Uterus (tissue), 4 donors: Measurements from ENCODE around the gene HS3ST6. TPM values are rescaled to one million over a fixed set of nuclear protein-coding genes. Genes with fewer than 3 reads are reported as not detected.
"Not testable (repeated sequence)": the region's sequence is repeated elsewhere in the genome, so short reads cannot be mapped to it uniquely, and the experiment has no call there.

Experiments used
- DNase-seq, 2 donors: peaks; one replicate each; pipeline ENCODE4 v3.0.0-alpha.2; 2019 to 2020
- H3K27ac ChIP-seq, 2 donors: fragments of 200-600 bp; sonication (generic); 1 replicate in 1 of 2; 2 replicates in 1 of 2; pipeline ENCODE4 v1.5.1; 2016 to 2018
- H3K27me3 ChIP-seq, 2 donors: fragments of 200-600 bp; sonication (generic); one replicate each; pipeline ENCODE4 v1.5.1; 2018 to 2019; ENCODE audit warnings: control low read depth in 1 of 2
- H3K36me3 ChIP-seq, 2 donors: fragments of 200-600 bp; sonication (generic); one replicate each; pipeline ENCODE4 v1.5.1; 2019; ENCODE audit warnings: control low read depth in 1 of 2
- H3K4me1 ChIP-seq, 2 donors: fragments of 200-600 bp; sonication (generic); one replicate each; pipeline ENCODE4 v1.5.1; 2018 to 2019; ENCODE audit warnings: control low read depth in 1 of 2
- H3K4me3 ChIP-seq, 2 donors: fragments of 200-600 bp; sonication (generic); 1 replicate in 1 of 2; 2 replicates in 1 of 2; pipeline ENCODE4 v1.5.1; 2018 to 2019; ENCODE audit warnings: mild to moderate bottlenecking in 1 of 2
- H3K9me3 ChIP-seq, 2 donors: fragments of 200-600 bp; sonication (generic); one replicate each; pipeline ENCODE4 v1.5.1; 2019; ENCODE audit warnings: control low read depth in 1 of 2
- CTCF ChIP-seq, 4 experiments: fragments of 200-600 bp in 2 of 4; fragments of 450-650 bp in 2 of 4; sonication (generic) in 2 of 4; IDR thresholded peaks; one replicate each; pipeline ENCODE4 v1.5.1; 2016 to 2019; ENCODE audit warnings: antibody characterized with exemption in 4 of 4, mild to moderate bottlenecking in 2 of 4, moderate library complexity in 1 of 4
- POLR2A ChIP-seq, 2 donors: fragments of 450-650 bp; IDR thresholded peaks; one replicate each; pipeline ENCODE4 v1.6.1; 2016; ENCODE audit warnings: antibody characterized with exemption in 2 of 2, mild to moderate bottlenecking in 1 of 2, moderate library complexity in 1 of 2
- intact Hi-C: fragments of 100-400 bp; cut with DNase I; formaldehyde crosslinking; loops from one replicate; pipeline ENCODE4 v1.15.1; 2023; ENCODE audit warnings: low total_unique reads
- total RNA-seq, 4 donors: library from RNA; depleted of rRNA in 3 of 4; stranded (reverse); fragments of >200 nt in 3 of 4; gene quantifications; one replicate each; pipeline versions ENCODE4 v1.1.0 to v1.2.4, GENCODE V29; 2014 to 2023
- donor health status: DM: yes; HTN: yes; CAD: no.

Gene HS3ST6
- total RNA-seq, 4 donors from 2014 or later, result not detected

- Histone ChIP-seq H3K27me3 (peaks cover 0 to 12% of the 10 kb centered on the region in 2 donors), H3K27ac (no peak overlapping the region), H3K9me3 (no peaks in the 10 kb centered on the region), H3K4me1 (peaks cover 0 to 7% of the 10 kb centered on the region in 2 donors), H3K36me3 (no peaks in the 10 kb centered on the region), H3K4me3 (no peak overlapping the region)
- intact Hi-C loops, result no loop called here
- TF ChIP-seq CTCF (IDR thresholded peaks at IDR 0.05) (no peak), POLR2A (IDR thresholded peaks at IDR 0.05) (no peak)
- no peak for DNase-seq
These were observed 2.5 kb upstream of the HS3ST6 start for GRCh38 chr16:1920727-1921171.

GRCh38 chr16:1920122-1920521 is 1.9 kb upstream of the HS3ST6 start:
- intact Hi-C loops, H3K36me3 ChIP-seq, H3K4me3 ChIP-seq, H3K27ac ChIP-seq, H3K9me3 ChIP-seq, DNase-seq, H3K4me1 ChIP-seq: not testable (repeated sequence)
- H3K27me3 ChIP-seq, result peaks cover 0 to 12% of the 10 kb centered on the region in 2 donors

- TF ChIP-seq POLR2A (IDR thresholded peaks at IDR 0.05), result no peak
- no peak for TF ChIP-seq CTCF (IDR thresholded peaks at IDR 0.05)
- H3K9me3 ChIP-seq, result no peaks in the 10 kb centered on the region
- no peak overlapping the region for H3K4me3 ChIP-seq
- H3K36me3 ChIP-seq, result no peaks in the 10 kb centered on the region
- intact Hi-C loops, result no loop called here
- peaks cover 0 to 7% of the 10 kb centered on the region in 2 donors for H3K4me1 ChIP-seq
- peaks cover 0 to 12% of the 10 kb centered on the region in 2 donors for H3K27me3 ChIP-seq
- no peak for DNase-seq
- H3K27ac ChIP-seq, result no peak overlapping the region
These were observed 1.2 kb upstream of the HS3ST6 start for GRCh38 chr16:1919327-1919998.

GRCh38 chr16:1917665-1918350 is 407 bp downstream of the HS3ST6 start:
- Histone ChIP-seq H3K4me3 (no peak overlapping the region), H3K27ac (no peak overlapping the region), H3K27me3 (peaks cover 0 to 12% of the 10 kb centered on the region in 2 donors), H3K36me3 (no peaks in the 10 kb centered on the region), H3K9me3 (no peaks in the 10 kb centered on the region), H3K4me1 (peaks cover 0 to 7% of the 10 kb centered on the region in 2 donors)
- TF ChIP-seq POLR2A (IDR thresholded peaks at IDR 0.05), result no peak
- no peak for TF ChIP-seq CTCF (IDR thresholded peaks at IDR 0.05)
- DNase-seq, result no peak
- intact Hi-C loops, result no loop called here

GRCh38 chr16:1917056-1917664 is 1.1 kb downstream of the HS3ST6 start:
- Histone ChIP-seq H3K4me3 (no peak overlapping the region), H3K36me3 (no peaks in the 10 kb centered on the region), H3K9me3 (no peaks in the 10 kb centered on the region), H3K4me1 (peaks cover 0 to 7% of the 10 kb centered on the region in 2 donors), H3K27me3 (peaks cover 0 to 12% of the 10 kb centered on the region in 2 donors), H3K27ac (no peak overlapping the region)
- TF ChIP-seq CTCF (IDR thresholded peaks at IDR 0.05) (no peak), POLR2A (IDR thresholded peaks at IDR 0.05) (no peak)
- intact Hi-C loops, result no loop called here
- no peak for DNase-seq
